ENCODE results near the gene RNF220. TPM values are rescaled to one million over a fixed set of nuclear protein-coding genes. Genes with fewer than 3 reads are reported as not detected.

RNF220 gene
- total RNA-seq, 1 donor, result 53.2 TPM

DNA sequence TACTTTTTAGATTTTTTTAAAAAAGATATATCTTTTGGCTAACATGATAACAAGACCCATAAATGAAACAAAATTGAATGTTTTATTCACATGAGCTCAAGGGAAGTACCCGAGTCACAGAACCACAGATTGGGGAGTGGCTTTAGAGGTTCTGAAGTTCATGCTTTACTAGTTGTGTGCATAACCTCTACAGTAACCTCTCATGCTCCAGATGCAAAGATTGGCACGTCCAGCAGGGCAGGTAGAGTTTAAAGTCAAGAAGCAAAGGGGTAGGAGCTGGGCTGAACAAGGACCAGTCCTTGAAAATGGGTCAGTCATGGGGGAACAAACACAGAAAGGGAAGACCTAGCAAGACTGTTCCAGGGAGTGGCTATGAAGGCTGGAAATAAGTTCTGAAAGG lies 109.6 kb downstream of the RNF220 start:
- Histone ChIP-seq H3K27me3 (ENCODE audit: insufficient read depth, low read length) (peaks cover 69% of the 10 kb centered on the region), H3K4me3 (ENCODE audit: insufficient read depth, low read length) (no peak overlapping the region)
- TF ChIP-seq, protein P1, sequence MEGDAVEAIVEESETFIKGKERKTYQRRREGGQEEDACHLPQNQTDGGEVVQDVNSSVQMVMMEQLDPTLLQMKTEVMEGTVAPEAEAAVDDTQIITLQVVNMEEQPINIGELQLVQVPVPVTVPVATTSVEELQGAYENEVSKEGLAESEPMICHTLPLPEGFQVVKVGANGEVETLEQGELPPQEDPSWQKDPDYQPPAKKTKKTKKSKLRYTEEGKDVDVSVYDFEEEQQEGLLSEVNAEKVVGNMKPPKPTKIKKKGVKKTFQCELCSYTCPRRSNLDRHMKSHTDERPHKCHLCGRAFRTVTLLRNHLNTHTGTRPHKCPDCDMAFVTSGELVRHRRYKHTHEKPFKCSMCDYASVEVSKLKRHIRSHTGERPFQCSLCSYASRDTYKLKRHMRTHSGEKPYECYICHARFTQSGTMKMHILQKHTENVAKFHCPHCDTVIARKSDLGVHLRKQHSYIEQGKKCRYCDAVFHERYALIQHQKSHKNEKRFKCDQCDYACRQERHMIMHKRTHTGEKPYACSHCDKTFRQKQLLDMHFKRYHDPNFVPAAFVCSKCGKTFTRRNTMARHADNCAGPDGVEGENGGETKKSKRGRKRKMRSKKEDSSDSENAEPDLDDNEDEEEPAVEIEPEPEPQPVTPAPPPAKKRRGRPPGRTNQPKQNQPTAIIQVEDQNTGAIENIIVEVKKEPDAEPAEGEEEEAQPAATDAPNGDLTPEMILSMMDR (IDR thresholded peaks at IDR 0.05; ENCODE audit: extremely low read depth, low read depth, low read length), result no peak

DNA sequence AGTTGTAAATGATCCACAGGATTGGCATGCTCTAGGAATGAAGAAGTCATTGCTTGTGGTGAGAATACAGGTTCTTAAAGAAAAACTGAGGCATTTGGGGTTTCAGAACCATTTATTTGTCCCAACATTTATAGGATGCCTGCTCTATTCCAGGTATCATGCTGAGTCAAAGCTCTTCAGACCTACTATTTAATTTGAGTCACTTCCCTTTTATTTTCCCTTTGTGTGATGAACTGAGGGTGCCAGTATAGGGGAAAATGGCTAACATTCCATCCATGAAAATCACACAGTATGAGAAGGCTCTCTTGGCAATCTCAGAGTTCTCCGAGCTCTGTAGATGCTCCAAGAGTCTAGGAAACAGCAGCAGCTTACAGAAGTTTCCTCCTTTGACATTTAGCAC lies 110.4 kb downstream of the RNF220 start:
- Histone ChIP-seq H3K36me3 (ENCODE audit: insufficient read depth, low read length) (no peaks in the 10 kb centered on the region), H3K79me2 (ENCODE audit: insufficient read depth, low read length) (no peaks in the 10 kb centered on the region), H3K27me3 (ENCODE audit: insufficient read depth, low read length) (peaks cover 67% of the 10 kb centered on the region), H3K4me3 (ENCODE audit: insufficient read depth, low read length) (no peak overlapping the region), H3K4me1 (ENCODE audit: insufficient read depth, low read length) (no peaks in the 10 kb centered on the region), H2AFZ (ENCODE audit: low read length) (no peak overlapping the region), H4K20me1 (ENCODE audit: insufficient read depth, low read length) (no peaks in the 10 kb centered on the region), H3K4me2 (ENCODE audit: insufficient read depth, low read length) (no peak overlapping the region), H3K27ac (ENCODE audit: low read depth, low read length) (no peak overlapping the region), H3K9me3 (ENCODE audit: low read depth, low read length) (no peaks in the 10 kb centered on the region)
- TF ChIP-seq, protein P1 (IDR thresholded peaks at IDR 0.05; ENCODE audit: extremely low read depth, low read depth, low read length), result no peak
- DNase-seq (ENCODE audit: insufficient read length, low spot score, missing footprints), result peak; percentile 86

More for the DNA sequence above, 109.6 kb downstream of the RNF220 start:
- H4K20me1 ChIP-seq (ENCODE audit: insufficient read depth, low read length), result no peaks in the 10 kb centered on the region
- no peaks in the 10 kb centered on the region for H3K9me3 ChIP-seq (ENCODE audit: low read depth, low read length)
- no peak for DNase-seq (ENCODE audit: insufficient read length, low spot score, missing footprints)
- H3K4me2 ChIP-seq (ENCODE audit: insufficient read depth, low read length), result no peak overlapping the region
- no peak overlapping the region for H2AFZ ChIP-seq (ENCODE audit: low read length)
- no peaks in the 10 kb centered on the region for H3K79me2 ChIP-seq (ENCODE audit: insufficient read depth, low read length)
- H3K4me1 ChIP-seq (ENCODE audit: insufficient read depth, low read length), result no peaks in the 10 kb centered on the region
- H3K27ac ChIP-seq (ENCODE audit: low read depth, low read length), result no peak overlapping the region
- no peaks in the 10 kb centered on the region for H3K36me3 ChIP-seq (ENCODE audit: insufficient read depth, low read length)

DNA sequence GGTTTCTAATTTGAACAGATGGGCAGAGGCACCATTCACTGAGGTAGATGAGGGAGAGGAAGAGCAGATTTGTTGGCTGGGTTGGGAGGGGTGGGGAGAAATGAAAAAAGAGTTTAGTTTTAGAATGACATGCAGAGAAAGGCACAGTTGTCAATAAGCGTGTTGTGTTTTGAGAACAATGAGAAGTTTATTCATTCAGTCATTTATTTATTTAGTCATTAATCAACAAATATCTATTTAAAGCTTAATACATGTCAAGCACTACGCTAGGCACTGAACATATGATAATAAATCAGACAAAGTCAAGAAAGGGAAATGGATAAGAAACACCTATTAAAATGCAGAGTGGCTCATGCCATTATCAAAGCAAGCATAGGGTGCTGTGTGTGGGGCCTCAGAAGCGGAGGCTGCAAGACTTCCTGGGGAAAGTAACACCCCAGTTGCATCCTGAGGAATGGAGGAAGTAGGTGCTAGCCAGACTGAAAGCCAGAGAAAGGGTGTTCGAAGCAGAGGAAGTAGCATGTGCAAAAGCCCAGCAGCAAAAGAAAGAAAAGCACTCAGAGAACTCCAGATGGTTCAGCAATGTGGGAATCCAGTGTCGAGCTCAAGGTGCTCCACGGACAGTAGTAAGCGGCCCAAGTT lies 114.1 kb downstream of the RNF220 start:
- H2AFZ ChIP-seq (ENCODE audit: low read length), result no peak overlapping the region
- no peak overlapping the region for H3K27ac ChIP-seq (ENCODE audit: low read depth, low read length)
- no peak overlapping the region for H3K4me3 ChIP-seq (ENCODE audit: insufficient read depth, low read length)
- no peaks in the 10 kb centered on the region for H4K20me1 ChIP-seq (ENCODE audit: insufficient read depth, low read length)
- TF ChIP-seq, protein P1 (IDR thresholded peaks at IDR 0.05; ENCODE audit: extremely low read depth, low read depth, low read length), result no peak
- H3K36me3 ChIP-seq (ENCODE audit: insufficient read depth, low read length), result no peaks in the 10 kb centered on the region
- DNase-seq (ENCODE audit: insufficient read length, low spot score, missing footprints), result no peak
- H3K4me1 ChIP-seq (ENCODE audit: insufficient read depth, low read length), result no peaks in the 10 kb centered on the region
- no peaks in the 10 kb centered on the region for H3K9me3 ChIP-seq (ENCODE audit: low read depth, low read length)
- H3K79me2 ChIP-seq (ENCODE audit: insufficient read depth, low read length), result no peaks in the 10 kb centered on the region
- H3K27me3 ChIP-seq (ENCODE audit: insufficient read depth, low read length), result peaks cover 52% of the 10 kb centered on the region
- no peak overlapping the region for H3K4me2 ChIP-seq (ENCODE audit: insufficient read depth, low read length)

DNA sequence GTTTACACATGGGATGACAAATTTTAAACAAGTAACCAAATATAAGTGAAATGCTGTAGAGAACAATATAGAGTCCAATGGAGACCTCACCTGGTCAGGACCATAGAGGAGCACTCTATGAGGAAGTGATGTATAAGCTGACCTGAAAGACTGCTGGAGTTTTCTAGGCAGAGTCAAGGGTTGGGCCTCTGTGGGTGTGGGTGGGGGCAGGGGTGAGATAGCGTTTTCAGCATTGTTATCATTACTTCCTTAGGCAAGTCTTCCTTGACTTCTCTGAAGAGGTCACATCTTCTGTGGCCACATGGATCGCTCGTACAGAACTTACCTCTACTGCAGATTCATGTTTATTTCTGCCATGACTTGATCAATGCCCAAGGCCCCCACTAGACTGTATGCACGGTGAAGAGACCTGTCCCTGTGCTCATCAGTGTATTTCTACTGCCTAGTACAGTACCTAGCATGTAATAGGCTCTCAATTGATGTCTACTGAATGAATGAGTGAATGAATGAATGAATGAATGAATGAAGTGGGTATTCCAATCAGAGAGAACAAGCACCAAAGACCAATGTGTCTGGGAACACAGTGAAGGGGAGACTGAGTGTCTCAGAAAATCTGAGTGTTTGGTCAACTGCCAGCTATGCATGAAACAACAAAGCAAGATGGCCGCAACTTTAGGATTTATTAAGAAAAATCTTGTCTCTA lies 116.5 kb downstream of the RNF220 start:
- Histone ChIP-seq H3K9me3 (ENCODE audit: low read depth, low read length) (no peaks in the 10 kb centered on the region), H3K4me1 (ENCODE audit: insufficient read depth, low read length) (no peaks in the 10 kb centered on the region), H3K36me3 (ENCODE audit: insufficient read depth, low read length) (no peaks in the 10 kb centered on the region), H3K27ac (ENCODE audit: low read depth, low read length) (no peak overlapping the region), H3K79me2 (ENCODE audit: insufficient read depth, low read length) (no peaks in the 10 kb centered on the region), H3K4me3 (ENCODE audit: insufficient read depth, low read length) (no peak overlapping the region), H2AFZ (ENCODE audit: low read length) (no peak overlapping the region), H4K20me1 (ENCODE audit: insufficient read depth, low read length) (no peaks in the 10 kb centered on the region), H3K27me3 (ENCODE audit: insufficient read depth, low read length) (peaks cover 52% of the 10 kb centered on the region), H3K4me2 (ENCODE audit: insufficient read depth, low read length) (no peak overlapping the region)
- no peak for DNase-seq (ENCODE audit: insufficient read length, low spot score, missing footprints)
- TF ChIP-seq, protein P1 (IDR thresholded peaks at IDR 0.05; ENCODE audit: extremely low read depth, low read depth, low read length), result no peak

Data from osteoblast (primary cell).